ENCODE measurements around the gene KCNN2. TPM values are rescaled to one million over a fixed set of nuclear protein-coding genes. Genes with fewer than 3 reads are reported as not detected.

KCNN2 gene
- total RNA-seq, 1 donor from 2014 or later, result 10.0 TPM

DNA sequence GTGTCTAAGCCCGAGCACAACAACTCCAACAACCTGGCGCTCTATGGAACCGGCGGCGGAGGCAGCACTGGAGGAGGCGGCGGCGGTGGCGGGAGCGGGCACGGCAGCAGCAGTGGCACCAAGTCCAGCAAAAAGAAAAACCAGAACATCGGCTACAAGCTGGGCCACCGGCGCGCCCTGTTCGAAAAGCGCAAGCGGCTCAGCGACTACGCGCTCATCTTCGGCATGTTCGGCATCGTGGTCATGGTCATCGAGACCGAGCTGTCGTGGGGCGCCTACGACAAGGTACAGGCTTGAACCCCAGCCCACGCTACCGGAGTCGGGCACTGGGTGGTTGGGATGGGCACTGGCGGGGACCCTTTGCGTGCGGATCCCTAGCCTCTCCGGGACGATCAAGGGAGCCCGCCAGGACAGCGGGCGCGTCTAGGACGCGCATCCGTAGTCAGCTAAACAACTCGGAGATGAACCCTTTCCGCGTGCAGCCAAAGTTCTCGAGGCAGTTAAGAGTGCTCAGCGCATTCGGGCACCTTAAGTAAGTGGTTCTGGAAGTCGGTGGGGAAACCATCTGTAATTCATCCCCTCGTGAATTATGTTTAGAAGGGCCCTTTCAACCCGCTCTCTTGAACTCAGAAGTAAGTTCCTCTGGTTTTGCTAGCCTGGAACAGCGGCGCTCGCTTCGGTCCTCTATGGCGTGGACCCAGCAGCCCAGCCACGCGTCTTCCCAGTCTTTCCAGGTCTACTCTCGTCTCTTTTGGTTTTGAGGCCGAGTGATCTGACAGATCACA lies 1.3 kb downstream of the KCNN2 start:
- peak overlapping the region; percentile 54 to 60 for H3K4me3 ChIP-seq
- H3K36me3 ChIP-seq, result no peaks in the 10 kb centered on the region
- peaks cover 9% of the 10 kb centered on the region for H3K27me3 ChIP-seq
- H3K4me1 ChIP-seq, result peaks cover 10 to 12% of the 10 kb centered on the region in 2 donors
- no peaks in the 10 kb centered on the region for H3K9me3 ChIP-seq
- DNase-seq (ENCODE audit: low spot score in 2 of 2), result no peak
- TF ChIP-seq, protein P1, sequence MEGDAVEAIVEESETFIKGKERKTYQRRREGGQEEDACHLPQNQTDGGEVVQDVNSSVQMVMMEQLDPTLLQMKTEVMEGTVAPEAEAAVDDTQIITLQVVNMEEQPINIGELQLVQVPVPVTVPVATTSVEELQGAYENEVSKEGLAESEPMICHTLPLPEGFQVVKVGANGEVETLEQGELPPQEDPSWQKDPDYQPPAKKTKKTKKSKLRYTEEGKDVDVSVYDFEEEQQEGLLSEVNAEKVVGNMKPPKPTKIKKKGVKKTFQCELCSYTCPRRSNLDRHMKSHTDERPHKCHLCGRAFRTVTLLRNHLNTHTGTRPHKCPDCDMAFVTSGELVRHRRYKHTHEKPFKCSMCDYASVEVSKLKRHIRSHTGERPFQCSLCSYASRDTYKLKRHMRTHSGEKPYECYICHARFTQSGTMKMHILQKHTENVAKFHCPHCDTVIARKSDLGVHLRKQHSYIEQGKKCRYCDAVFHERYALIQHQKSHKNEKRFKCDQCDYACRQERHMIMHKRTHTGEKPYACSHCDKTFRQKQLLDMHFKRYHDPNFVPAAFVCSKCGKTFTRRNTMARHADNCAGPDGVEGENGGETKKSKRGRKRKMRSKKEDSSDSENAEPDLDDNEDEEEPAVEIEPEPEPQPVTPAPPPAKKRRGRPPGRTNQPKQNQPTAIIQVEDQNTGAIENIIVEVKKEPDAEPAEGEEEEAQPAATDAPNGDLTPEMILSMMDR (IDR thresholded peaks at IDR 0.05), result no peak
- no peak overlapping the region for H3K27ac ChIP-seq
- intact Hi-C loops (cut with DNase I), result no loop called here

DNA sequence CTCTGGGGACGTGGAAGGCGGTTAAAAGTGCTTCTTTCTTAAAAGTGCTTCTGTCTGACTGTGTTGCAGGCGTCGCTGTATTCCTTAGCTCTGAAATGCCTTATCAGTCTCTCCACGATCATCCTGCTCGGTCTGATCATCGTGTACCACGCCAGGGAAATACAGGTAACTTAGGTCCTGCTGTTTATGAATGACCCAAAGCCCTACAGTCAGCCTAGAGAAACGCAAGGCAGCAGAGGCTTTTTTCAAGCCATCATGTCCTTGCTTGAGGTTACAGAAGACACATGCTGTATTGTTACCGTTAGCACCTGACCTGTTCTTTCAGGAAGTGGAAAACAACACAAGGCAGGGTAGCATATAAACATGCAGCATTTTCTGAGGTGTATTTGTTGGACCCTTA lies 2.0 kb downstream of the KCNN2 start:
- Histone ChIP-seq H3K27me3 (peaks cover 9% of the 10 kb centered on the region), H3K27ac (no peak overlapping the region), H3K36me3 (no peaks in the 10 kb centered on the region), H3K9me3 (no peaks in the 10 kb centered on the region), H3K4me1 (peaks cover 10 to 12% of the 10 kb centered on the region in 2 donors), H3K4me3 (peak overlapping the region; percentile 54 to 60)
- TF ChIP-seq, protein P1 (IDR thresholded peaks at IDR 0.05), result no peak
- intact Hi-C loops (cut with DNase I), result no loop called here
- no peak for DNase-seq (ENCODE audit: low spot score in 2 of 2)

- intact Hi-C loops (cut with DNase I), result no loop called here
- H3K36me3 ChIP-seq, result no peaks in the 10 kb centered on the region
- H3K9me3 ChIP-seq, result no peaks in the 10 kb centered on the region
- TF ChIP-seq, protein P1 (IDR thresholded peaks at IDR 0.05), result no peak
- DNase-seq (ENCODE audit: low spot score in 2 of 2), result no peak
- H3K27me3 ChIP-seq, result no peaks in the 10 kb centered on the region
- no peak overlapping the region for H3K27ac ChIP-seq
- H3K4me3 ChIP-seq, result no peak overlapping the region
- H3K4me1 ChIP-seq, result peaks cover 2 to 7% of the 10 kb centered on the region in 2 donors
Measured at GRCh38 chr5:114367029-114367428, 5.2 kb downstream of the KCNN2 start.

GRCh38 chr5:114369680-114370417 lies 8.0 kb downstream of the KCNN2 start:
- Histone ChIP-seq H3K27ac (no peak overlapping the region), H3K36me3 (no peaks in the 10 kb centered on the region), H3K4me3 (no peak overlapping the region), H3K4me1 (no peaks in the 10 kb centered on the region), H3K27me3 (no peaks in the 10 kb centered on the region), H3K9me3 (no peaks in the 10 kb centered on the region)
- no peak for DNase-seq (ENCODE audit: low spot score in 2 of 2)
- TF ChIP-seq, protein P1 (IDR thresholded peaks at IDR 0.05), result no peak
- intact Hi-C loops (cut with DNase I), result no loop called here

DNA sequence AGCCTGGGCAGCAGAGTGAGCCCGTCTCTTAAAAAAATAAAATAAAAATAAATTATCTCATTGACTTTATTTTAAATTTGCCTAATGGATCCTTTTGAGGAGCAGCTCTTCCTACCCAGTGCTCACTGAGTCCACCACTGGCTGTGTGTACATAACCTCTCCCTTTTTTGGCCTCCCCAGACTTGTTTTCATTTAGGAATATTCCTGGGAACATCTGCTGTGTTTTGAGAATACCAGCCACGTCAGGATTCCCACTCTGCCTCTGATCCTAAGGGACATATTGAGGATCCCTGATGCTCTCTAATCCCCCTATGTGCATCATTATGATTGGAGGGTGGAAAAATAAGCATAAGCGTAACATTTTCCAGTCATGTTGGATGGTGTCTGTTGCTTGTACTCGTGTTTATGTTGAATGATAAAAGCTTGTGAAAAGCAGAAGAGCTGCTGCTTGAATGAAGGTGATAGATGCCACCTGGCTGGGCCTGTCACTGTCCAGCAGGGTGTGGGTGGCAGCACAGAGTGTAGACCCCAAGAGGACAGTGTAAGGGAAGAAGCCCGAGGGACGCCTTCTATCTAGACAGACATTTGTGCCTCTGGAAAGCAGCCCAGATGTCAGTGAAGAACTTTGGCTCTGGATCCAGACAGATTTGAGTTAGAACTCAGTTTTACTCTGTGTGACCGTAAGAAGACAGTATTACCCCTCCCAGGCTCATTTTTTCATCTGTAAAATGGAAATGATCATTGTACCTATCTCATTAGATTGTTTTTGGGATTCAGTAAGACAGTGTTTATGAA lies 15.4 kb downstream of the KCNN2 start:
- DNase-seq (ENCODE audit: low spot score in 2 of 2), result no peak
- TF ChIP-seq, protein P1 (IDR thresholded peaks at IDR 0.05), result no peak
- H3K4me1 ChIP-seq, result no peaks in the 10 kb centered on the region
- H3K36me3 ChIP-seq, result no peaks in the 10 kb centered on the region
- H3K27me3 ChIP-seq, result no peaks in the 10 kb centered on the region
- H3K4me3 ChIP-seq, result no peak overlapping the region
- no peak overlapping the region for H3K27ac ChIP-seq
- H3K9me3 ChIP-seq, result no peaks in the 10 kb centered on the region
- intact Hi-C loops (cut with DNase I), result no loop called here
